GM12801 (cell line): ENCODE results near the gene PAPPA.

Experiments
- CTCF ChIP-seq: IDR thresholded peaks from one replicate; pipeline ENCODE4 v1.5.1; 2011; ENCODE audit warnings: control low read depth; ENCODE audit not compliant: insufficient read length; ENCODE audit errors: extremely low read depth

Gene PAPPA

GRCh38 chr9:116298878-116299391, 145.3 kb downstream of the PAPPA start:
- no peak for TF ChIP-seq CTCF

GRCh38 chr9:116300360-116300870, 146.8 kb downstream of the PAPPA start:
- no peak for TF ChIP-seq CTCF

GRCh38 chr9:116303270-116303669, 149.7 kb downstream of the PAPPA start:
- TF ChIP-seq CTCF = no peak

- no peak for TF ChIP-seq CTCF
Observed at GRCh38 chr9:116303886-116304538, 150.4 kb downstream of the PAPPA start.

- TF ChIP-seq CTCF = no peak
Observed at GRCh38 chr9:116304761-116305160, 151.2 kb downstream of the PAPPA start.

GRCh38 chr9:116308076-116308475, 154.5 kb downstream of the PAPPA start:
- TF ChIP-seq CTCF = no peak

- TF ChIP-seq CTCF = no peak
Observed at GRCh38 chr9:116309900-116310611, 156.5 kb downstream of the PAPPA start.
